K562 (cell line): Measurements from ENCODE around the gene DCTD.

ENCODE experiments used
- CC2D1A ChIP-seq: fragments of 450-650 bp; IDR thresholded peaks from 2 replicates; pipeline ENCODE4 v1.6.1; 2017; ENCODE audit warnings: mild to moderate bottlenecking
- CREB1 ChIP-seq, 2 experiments: sonication (generic) in 1 of 2; formaldehyde crosslinking in 1 of 2; IDR thresholded peaks; 2 replicates each; pipeline versions ENCODE4 v1.6.1 to v1.8.0; 2012 to 2022; ENCODE audit warnings: inconsistent platforms in 1 of 2, mild to moderate bottlenecking in 1 of 2, missing genetic modification reagents in 1 of 2, moderate library complexity in 1 of 2
- EP300 ChIP-seq: IDR thresholded peaks from 2 replicates; pipeline ENCODE4 v1.6.1; 2012; ENCODE audit warnings: low read length, improper control_type of control experiment
- KLF16 ChIP-seq: IDR thresholded peaks from 2 replicates; pipeline ENCODE4 v1.6.1; 2016; ENCODE audit warnings: antibody characterized with exemption
- MLX ChIP-seq, 2 experiments: fragments of 450-650 bp in 1 of 2; sonication (generic) in 1 of 2; formaldehyde crosslinking; conservative IDR thresholded peaks; 2 replicates each; pipeline versions ENCODE4 v1.4.0 to v1.8.1; 2020 to 2022; ENCODE audit warnings: mild to moderate bottlenecking in 1 of 2, missing genetic modification reagents in 1 of 2
- POLR2A ChIP-seq: fragments of 450-650 bp; conservative IDR thresholded peaks from 2 replicates; pipeline ENCODE4 v1.6.1; 2016
- RFX5 ChIP-seq: IDR thresholded peaks from 2 replicates; pipeline ENCODE4 v1.6.1; 2011; ENCODE audit warnings: low read depth, mild to moderate bottlenecking, improper control_type of control experiment, low read length
- TEAD4 ChIP-seq, 2 experiments: sonication (generic) in 1 of 2; formaldehyde crosslinking in 1 of 2; IDR thresholded peaks; 2 replicates each; pipeline versions ENCODE4 v1.6.1 to v1.8.0; 2012 to 2022; ENCODE audit warnings: borderline replicate concordance in 1 of 2, inconsistent platforms in 1 of 2, low read length in 1 of 2, mild to moderate bottlenecking in 1 of 2, missing genetic modification reagents in 1 of 2
- TFAM ChIP-seq: fragments of 250-450 bp; sonication (Bioruptor Pico); conservative IDR thresholded peaks from 2 replicates; pipeline ENCODE4 v1.5.0; 2021; ENCODE audit warnings: mild to moderate bottlenecking, moderate library complexity
- U2AF2 ChIP-seq: fragments of 200-400 bp; formaldehyde crosslinking; optimal IDR thresholded peaks from 2 replicates; pipeline ENCODE3; 2017; ENCODE audit warnings: low read depth, mild to moderate bottlenecking, low read length
- ZNF785 ChIP-seq: fragments of 250-450 bp; sonication (Bioruptor Pico); IDR thresholded peaks from 2 replicates; pipeline ENCODE4 v1.4.0; 2020; ENCODE audit warnings: mild to moderate bottlenecking
- TF ChIP-seq, protein P1 (sequence below), 3 experiments: IDR thresholded peaks in 2 of 3; conservative IDR thresholded peaks in 1 of 3; 2 replicates each; pipeline ENCODE4 v1.5.1; 2011 to 2012; ENCODE audit warnings: low read length in 3 of 3, mild to moderate bottlenecking in 3 of 3, control low read depth in 2 of 3, improper control_type of control experiment in 1 of 3, inconsistent platforms in 1 of 3, low read depth in 1 of 3, mixed read lengths in 1 of 3, moderate library complexity in 1 of 3; ENCODE audit not compliant: insufficient read depth in 2 of 3

DNA sequence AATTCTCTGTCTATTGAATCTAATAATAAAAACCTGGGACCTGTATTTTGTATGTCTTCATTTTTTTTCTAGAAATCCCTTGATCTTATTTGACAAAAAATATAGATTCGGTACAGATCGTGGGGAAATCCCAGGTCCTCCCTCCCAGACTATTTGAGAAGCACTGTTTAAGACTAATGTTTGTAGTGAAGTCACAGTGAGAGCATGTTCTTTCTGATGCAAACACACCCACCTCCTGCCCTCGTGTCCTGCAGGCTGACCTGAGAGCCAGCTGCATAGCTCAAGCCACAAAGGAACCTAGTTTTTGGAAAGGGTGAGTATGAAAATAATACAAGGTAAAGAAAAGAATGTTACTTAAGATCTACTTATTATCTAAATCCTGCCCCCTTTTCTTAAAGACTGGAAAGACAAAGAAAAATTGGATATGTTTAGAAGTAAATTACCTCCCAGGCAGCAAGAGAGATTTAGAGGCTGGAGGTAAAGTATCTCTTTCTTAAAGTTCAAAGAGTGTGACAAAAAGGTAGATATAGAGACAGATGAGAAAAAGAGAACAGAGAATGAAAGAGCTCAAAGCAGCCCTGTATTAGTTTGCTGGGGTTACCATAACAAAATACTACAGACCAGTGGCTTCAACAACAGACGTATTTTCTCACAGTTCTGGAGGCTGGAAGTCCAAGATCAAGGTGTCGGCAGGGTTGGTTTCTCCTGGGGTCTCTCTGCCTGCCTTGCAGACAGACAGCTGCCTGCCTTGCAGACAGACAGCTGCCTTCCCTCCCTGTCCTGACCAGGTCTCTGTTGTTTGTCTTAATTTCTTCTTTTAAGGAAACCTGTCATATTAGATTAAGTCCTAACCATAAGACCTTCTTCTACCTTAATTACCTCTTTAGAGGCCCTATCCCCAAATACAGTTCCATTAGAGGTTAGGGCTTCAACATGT lies 20.4 kb upstream of the DCTD start:
- TF ChIP-seq TFAM (CRISPR knock-in tag) (no peak), POLR2A (no peak), ZNF785 (CRISPR knock-in tag) (no peak), MLX (CRISPR knock-in tag; conservative IDR thresholded peaks at IDR 0.05) (no peak), CC2D1A (no peak), KLF16 (no peak), EP300 (no peak), RFX5 (no peak), CREB1 (IDR thresholded peaks at IDR 0.05) (no peak), CREB1 (CRISPR knock-in tag; IDR thresholded peaks at IDR 0.05) (no peak), TEAD4 (IDR thresholded peaks at IDR 0.05; ENCODE audit: low read length) (no peak), TEAD4 (CRISPR knock-in tag; IDR thresholded peaks at IDR 0.05; ENCODE audit: borderline replicate concordance) (no peak), U2AF2 (no peak)
- TF ChIP-seq, protein P1, sequence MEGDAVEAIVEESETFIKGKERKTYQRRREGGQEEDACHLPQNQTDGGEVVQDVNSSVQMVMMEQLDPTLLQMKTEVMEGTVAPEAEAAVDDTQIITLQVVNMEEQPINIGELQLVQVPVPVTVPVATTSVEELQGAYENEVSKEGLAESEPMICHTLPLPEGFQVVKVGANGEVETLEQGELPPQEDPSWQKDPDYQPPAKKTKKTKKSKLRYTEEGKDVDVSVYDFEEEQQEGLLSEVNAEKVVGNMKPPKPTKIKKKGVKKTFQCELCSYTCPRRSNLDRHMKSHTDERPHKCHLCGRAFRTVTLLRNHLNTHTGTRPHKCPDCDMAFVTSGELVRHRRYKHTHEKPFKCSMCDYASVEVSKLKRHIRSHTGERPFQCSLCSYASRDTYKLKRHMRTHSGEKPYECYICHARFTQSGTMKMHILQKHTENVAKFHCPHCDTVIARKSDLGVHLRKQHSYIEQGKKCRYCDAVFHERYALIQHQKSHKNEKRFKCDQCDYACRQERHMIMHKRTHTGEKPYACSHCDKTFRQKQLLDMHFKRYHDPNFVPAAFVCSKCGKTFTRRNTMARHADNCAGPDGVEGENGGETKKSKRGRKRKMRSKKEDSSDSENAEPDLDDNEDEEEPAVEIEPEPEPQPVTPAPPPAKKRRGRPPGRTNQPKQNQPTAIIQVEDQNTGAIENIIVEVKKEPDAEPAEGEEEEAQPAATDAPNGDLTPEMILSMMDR (IDR thresholded peaks at IDR 0.05 in 2 of 3, conservative IDR thresholded peaks at IDR 0.05 in 1 of 3; ENCODE audit: insufficient read depth in 2 of 3, low read depth in 1 of 3, low read length in 3 of 3): no peak
